ENCODE measurements around the gene AGPAT1.

DNA sequence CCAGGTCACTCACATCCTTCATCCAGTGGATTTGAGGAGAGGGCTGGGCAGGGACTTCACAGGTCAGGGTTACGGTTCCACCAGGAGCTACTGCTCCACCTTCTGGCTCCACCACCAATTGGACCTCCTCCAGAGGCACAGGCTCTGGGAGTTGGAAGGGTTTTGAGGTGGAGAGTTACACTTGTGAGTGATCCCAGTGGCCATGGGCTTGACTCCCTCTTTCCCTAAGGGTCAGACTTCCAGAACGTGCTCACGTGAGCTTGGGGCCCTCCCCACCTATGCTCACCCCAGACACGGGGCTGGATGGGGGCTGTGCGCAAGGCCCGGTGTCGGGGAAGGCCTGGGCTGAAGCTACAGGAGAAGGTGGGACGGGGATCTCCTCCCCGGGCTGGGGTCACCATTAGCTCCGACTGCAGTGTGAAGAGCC lies 6.7 kb upstream of the AGPAT1 start:
- TF ChIP-seq POLR2A (IDR thresholded peaks at IDR 0.05; ENCODE audit: low read depth, low read length): no peak
- no peak for TF ChIP-seq POLR2AphosphoS5 (IDR thresholded peaks at IDR 0.05; ENCODE audit: low read depth, low read length)

Measured in GM12892 (cell line).